Activated T-helper 9 cell treated with anti-CD3 and anti-CD28 coated beads, Interleukin-2, amount 50 U/mL, for 16 hours (primary cell): ENCODE measurements around the gene DNAJC4.

Source experiments
- DNase-seq: peaks from one replicate; pipeline ENCODE4 v3.0.0-alpha.2; 2020; ENCODE audit warnings: low read depth

Gene DNAJC4, protein sequence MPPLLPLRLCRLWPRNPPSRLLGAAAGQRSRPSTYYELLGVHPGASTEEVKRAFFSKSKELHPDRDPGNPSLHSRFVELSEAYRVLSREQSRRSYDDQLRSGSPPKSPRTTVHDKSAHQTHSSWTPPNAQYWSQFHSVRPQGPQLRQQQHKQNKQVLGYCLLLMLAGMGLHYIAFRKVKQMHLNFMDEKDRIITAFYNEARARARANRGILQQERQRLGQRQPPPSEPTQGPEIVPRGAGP

DNA sequence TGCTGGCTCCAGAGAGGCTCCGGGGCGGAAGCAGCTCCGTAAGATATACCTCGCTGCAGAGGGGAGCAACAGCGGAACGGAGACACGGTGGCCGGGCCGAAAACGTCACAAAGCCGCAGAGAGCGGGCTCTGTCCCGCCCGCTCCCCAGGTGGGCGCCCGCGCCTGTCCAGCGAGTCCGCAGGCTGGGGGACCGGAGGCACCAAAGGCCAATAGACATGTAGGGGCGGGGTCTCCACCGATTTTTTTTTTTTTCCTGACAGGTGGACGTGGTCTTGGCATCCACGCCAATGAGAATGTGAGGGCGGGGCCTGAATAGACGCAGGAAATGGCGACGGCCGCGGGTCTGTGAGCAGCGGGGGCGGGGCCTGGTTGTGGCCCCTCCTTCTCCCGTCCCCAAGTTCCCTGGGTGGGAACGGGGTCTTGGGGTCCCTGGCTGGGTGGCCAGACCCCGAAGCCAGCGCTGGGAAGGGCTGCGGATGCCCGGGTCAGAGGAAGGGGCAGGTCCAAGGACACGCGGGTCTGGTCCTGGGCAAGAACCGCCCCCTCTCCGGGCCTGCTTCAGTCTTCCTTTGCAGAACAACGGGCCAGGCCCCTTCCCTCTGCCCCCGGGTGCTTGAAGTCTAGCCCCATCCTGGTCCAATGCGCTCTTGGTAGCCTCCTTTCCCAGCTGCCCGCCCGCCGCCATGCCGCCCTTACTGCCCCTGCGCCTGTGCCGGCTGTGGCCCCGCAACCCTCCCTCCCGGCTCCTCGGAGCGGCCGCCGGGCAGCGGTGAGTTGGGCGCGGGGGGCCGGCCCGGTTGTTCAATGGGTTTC lies at the start of gene DNAJC4:
Gene DNAJC4 (plus strand): TSS at position 378 of the 814 bp plus-strand sequence. CDS start 307 bp downstream, at position 685.
- peak; percentile 84 for DNase-seq

DNA sequence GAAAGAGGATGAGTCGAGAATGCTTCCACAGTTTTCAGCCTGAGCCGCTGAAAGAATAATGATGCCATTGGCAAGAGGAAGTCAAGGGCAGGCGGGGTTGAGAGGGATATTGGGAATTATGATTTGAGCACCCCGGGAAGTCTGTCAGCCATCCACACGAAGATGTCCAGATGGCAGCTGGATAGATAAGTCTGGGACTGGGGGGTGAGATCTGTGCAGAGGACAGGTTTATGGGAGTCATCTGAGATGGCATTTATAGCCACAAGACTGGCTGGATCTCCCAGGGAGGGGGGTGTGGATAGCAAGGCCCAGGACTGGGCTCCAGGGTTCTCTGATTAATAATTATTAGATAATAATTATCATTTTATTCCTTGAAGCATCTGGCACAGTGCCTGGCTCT lies 49.5 kb upstream of the DNAJC4 start:
- no peak for DNase-seq

DNA sequence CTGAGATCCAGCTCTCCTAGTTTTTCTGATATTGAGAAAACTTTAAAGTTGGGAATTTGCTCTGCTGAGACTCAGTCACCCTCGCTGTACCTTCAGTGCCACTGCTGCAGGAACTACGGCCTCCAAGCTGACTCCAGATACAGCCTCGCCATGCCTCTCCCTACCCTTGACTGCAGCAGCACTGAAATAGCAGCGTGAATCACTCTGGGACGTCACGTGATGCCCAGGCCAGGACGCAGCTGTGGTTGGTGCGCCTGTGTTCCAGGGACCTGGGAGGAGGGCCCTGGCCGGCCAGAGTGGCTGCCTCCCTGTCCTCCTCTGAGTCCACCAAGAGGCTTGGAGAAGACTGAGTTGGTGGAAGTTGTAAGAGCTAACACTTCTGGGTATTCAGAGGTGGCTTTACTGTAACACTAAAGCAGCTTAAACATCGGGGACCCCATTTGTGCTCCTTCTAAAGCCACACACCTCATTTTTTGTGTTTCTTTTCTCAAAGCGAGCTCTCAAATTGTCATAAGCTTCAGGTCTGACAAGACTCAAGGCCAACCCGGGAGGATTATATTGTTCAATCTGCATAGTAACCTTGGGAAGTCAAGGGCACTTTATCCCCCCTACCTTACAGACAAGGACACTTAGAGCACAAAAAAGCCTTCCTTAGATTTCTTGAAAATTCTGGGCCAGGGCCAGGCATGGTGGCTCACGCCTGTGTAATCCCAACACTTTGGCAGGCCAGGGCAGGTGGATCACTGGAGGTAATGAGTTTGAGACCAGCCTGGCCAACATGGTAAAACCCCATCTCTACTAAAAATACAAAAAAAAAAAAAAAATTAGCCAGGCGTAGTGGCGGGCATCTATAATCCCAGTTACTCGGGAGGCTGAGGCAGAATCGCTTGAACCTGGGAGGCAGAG lies 48.6 kb upstream of the DNAJC4 start:
- no peak for DNase-seq

DNA sequence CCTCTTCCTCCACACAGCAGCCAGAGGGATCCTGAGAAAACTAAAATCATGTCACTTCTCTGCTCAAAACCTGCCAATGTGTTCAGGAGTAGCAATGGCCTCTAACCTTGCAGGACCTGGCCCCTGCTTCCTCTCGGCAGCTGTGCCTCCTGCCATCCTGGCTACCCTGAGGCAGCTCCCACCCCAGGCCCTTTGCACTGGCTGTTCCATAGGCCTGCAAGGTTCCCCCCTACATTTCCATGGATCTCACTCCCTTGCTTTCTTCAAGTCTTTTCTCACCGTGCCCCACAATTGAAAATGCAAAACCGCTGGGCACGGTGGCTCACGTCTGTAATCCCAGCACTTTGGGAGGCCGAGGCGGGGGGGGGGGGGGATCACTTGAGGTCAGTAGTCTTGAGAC lies 46.5 kb upstream of the DNAJC4 start:
- DNase-seq, result no peak

DNA sequence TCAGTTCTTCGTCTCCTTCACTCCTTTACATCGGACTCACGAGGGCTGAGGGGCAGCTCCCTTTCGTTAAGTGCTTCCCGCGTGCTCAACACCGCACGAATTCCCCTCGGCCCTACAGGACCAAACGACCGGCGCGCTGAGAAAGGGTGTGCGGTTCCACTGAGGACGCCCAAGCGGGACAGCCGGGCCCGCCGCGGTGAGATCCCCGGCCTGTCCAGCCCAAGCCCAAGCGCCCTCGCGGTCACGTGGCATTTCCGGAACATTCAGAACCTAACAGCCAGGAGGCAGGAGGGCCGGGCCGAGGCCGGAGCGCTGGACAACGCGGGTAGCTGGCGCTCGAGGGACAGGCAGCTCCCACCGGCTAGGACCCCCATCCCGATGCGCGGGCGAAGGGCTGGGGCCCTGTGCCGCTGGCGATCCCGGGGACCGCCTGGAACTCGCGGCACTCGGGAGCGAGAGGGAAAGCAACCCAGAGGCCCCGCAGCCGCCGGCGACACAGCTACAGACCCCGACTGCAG lies 45.1 kb upstream of the DNAJC4 start:
- no peak for DNase-seq

DNA sequence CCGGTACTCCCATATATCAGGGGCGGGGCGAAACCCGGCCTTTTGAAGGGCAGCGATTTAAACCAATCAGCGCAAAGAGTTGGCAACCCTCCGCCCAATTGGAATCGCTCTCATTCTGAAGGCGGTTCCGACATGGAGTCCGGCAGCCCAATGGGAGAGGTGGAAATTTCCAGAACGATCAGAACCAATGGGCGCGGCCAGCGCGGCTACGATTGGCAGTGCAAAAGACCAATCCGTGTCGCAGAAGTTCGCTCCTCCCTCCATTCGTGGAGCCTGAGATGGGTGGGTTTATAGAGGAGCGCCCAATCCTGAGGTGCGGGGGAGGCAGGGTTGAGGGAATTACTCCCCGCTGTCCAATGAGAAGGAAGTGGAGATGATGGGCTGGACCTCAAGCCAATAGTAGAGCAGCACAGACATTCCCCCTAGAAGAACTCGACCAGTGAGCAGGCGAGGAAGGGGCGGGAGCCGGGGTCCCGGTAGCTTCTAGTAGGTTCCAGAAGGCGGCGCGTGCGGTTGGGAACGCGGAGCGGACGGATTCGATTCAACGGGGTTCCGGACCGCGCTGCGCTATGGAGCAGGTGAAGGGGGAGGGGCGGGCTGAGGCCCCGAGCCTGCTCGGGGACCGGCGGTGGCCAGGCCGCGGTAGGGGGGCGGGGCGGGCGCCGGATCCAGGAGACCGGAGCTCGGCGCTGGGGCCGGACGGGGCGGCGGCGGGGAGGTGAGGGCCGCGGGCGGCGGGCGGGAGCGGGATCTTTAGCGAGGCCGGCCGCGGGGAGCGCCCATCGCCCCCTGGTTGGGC lies 44.5 kb upstream of the DNAJC4 start, which contains the start of gene STIP1:
Gene STIP1 (plus strand): TSS at position 479 of the 799 bp plus-strand sequence. CDS start 91 bp downstream, at position 570.
- peak; percentile 96 for DNase-seq

DNA sequence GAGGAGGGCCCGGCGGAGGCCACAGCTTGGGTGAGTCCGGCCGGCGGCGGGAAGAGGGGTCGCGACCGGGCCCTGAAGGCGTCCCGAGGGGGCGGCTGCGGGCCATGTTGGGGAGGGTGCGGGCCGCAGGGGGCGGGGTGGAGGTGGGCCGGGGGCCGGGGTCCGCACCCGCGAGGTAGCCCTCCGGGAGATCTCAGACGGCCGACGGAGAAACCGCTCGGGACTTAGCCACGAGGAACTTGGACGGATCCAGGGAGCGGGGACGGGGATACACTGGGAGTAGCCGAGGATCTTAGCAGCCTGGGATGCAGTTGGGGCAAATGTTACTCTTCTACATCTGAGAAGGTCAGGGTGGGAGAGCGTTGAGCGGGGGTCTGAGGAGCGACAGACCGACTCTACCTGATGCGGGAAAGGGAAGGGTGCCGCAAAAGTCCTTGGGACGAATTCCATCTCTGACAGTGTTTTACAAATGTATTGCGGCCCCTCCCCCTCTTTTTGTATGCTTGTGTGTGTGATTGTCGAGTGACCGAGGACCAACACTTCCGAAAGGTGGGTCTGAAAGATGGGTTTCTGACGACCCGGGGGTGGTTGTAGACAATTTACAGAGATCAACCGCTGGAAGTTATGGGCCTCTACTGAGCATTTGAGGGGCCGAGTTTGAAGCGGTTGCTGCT lies 43.7 kb upstream of the DNAJC4 start:
- no peak for DNase-seq

DNA sequence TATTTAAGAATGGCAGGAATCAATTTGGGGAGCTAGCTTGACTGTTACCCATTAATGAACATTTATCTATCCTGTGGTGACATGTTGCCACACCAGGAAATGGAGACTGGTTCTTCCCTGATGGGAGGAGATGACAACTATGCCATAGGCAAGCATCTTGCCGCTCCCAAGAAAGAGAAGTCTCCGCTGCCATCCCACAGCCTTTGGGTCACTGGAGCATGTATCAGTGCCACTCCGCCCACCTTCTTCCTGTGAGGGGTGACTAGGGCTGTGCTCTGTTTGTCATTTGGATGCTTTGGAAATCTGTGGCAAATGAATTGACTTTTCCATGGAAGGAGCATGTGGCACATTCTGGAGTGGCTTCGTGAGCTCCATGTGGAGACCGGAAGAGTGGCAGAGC lies 37.9 kb upstream of the DNAJC4 start:
- no peak for DNase-seq

DNA sequence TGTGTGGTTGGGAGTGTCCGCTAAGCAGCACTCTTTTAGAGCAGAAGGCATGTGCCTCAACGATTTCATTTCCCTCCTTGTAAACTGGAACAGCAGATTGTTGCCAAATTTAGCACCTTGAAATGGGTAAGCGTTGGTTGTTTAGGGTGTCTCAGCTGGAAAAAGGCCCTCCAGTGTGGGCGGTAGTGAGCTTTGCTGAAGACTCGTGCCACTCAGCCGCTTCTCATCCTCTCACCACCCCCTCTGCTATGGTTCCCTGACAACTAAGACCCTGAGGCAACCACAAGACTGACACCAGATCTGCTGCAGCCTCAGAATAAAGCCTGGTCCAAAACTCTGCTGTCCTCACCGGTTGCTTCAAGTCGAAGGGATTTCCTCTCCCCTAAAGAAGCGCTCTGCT lies 33.7 kb upstream of the DNAJC4 start:
- DNase-seq, result no peak

DNA sequence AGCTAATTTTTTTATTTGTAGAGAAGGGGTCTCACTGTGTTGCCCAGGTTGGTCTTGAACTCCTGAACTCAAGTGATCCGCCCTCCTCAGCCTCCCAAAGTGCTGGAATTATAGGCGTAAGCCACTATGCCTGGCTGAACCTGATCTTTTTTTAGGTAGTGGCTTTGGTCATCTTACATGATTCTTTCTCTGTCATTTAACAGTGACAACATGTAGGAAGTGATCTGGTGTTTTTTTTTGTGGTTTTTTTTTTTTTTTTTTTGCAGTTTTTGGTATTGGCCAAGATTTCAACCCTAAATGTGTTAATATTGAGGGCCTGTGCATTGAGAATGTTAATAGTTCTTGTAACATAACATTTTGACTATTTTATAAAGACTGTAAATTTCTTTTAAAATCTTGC lies 31.8 kb upstream of the DNAJC4 start:
- no peak for DNase-seq

DNA sequence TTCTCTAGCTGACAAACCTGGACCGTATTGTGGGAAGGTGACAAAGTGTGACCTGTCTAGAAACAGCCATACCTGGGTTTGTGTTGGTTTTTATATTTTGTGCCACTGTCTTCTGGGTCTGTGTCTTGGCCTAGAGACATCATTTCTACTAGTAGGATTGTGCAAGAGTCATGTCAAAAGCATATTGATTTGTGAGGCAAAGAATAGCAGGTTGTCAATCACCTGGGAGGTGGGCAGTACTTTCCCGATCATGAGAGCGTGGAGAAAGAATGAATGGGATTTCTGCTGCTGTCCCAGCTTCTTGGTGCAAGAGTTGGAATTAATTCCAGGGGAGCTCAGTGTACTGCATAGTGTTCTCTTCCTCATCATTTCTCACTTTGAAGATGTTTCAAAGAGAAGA lies 28.8 kb upstream of the DNAJC4 start:
- no peak for DNase-seq

DNA sequence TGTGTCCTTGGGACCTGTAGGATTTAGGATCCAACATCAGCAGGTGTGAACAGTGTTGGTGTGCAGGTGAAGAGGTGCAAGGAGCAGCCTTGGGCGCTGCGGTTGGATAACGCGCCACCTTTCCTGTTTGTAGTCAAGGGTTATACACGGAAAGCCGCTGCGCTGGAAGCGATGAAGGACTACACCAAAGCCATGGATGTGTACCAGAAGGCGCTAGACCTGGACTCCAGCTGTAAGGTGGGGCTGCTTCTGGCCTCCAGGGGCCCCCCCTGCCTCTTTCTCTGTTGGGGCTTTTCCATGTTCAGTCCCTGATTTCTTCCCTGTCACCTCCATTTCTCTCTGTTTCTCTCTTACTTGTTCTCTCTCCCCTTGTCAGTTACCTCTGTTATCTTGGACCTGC lies 27.4 kb upstream of the DNAJC4 start:
- DNase-seq, result no peak

DNA sequence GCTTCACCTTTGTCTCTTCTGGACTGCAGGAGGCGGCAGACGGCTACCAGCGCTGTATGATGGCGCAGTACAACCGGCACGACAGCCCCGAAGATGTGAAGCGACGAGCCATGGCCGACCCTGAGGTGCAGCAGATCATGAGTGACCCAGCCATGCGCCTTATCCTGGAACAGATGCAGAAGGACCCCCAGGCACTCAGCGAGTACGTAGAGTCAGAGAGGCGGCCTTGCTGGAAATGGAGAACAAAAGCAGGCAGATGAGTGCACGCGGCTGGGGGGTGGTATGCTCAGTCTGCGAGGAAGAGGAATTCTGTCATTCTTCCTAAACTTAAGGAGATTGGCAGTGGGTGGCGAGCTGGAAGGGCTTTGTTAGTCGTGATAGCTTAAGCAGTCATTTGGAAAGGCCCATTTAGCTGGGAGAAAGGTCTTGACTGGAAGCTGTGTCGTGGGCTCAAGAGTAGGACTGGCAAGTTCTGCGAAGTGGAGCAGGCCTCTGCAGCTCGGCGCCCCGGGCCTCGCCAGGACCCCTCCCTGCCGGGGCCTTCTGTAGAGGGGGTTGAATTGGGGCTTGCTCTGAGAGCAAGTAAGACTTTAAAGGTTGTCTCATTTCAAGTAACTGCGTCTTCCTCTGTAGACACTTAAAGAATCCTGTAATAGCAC lies 26.8 kb upstream of the DNAJC4 start:
- DNase-seq, result no peak

DNA sequence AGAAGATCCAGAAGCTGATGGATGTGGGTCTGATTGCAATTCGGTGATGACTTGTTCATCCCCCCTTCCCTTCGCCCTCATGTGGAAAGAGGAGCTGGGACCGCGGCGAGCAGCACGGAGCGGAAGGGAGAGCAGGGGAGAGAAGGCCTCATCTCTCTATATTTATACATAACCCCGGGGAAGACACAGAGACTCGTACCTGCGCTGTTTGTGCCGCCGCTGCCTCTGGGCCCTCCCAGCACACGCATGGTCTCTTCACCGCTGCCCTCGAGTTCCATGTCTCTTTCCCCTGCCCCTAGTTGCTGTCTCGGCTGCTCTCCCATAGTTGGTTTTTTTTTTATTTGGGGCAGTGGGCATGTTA lies 26.3 kb upstream of the DNAJC4 start:
- no peak for DNase-seq

DNA sequence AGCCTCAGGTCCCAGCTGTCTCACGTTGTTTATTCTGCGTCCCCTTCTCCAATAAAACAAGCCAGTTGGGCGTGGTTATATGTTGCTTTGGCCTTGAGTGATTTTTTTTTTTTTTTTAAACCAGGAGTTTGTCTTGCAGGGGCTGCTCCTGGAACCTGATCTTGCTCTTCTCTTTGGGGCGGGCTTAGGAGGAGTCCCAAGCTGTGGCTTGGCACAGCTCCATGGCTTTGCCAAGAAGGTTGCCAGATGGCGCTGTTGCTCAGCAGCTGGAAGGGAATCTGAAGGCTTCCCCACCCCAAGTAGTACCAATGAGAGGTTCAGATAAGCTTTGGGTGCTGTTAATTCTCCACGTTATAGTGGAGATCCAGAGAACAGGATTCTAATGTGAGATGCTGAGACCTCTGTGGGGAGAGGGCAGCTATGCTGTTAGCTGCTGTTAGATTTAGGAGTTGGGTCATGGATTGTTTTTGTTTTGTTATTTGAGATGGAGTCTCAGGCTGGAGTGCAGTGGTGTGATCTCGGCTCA lies 25.8 kb upstream of the DNAJC4 start:
- peak; percentile 62 for DNase-seq

DNA sequence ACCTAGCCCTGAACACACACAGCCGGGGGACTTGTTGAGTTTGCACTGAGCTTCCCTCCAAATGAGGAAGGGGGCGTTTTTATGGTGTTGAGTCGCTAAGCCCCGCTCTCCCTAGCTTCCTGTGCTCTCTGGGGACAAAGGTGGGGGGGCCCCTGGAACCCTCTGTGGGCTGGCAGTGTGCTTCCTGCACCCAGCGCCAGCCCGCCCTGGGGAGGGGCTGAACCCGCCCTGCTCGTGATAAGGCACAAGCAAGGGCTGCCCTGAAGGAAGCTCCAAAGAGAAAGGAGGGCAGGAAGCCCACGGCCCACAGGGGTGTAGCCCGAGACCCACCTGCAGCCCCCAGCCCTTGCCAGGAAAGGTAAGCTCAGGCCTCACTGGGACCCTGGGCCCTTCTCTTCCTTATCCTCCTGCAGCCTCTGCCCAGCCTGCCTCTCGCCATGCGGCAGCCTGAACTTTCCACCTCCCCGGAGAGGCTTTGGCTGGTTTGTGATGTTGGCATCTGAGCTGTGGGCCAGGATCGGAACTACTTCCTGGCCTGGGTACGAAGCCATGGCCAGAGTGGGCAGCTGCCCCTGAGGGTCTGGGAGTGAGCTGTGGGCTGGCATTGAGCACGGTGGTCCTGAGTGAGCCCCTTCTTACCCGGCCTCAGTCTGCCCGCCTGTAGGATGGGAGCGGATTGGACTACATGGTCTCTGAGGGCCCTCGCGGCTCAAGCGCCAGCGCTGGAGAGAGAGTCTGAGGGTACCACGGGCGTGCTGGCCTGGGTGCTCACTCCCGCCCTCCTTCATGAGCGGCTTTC lies 23.7 kb upstream of the DNAJC4 start, which contains the start of gene FERMT3:
Gene FERMT3 (plus strand): TSS at position 265 of the 799 bp plus-strand sequence. CDS start 644 bp downstream, outside the sequence.
- DNase-seq, result peak; percentile 45

DNA sequence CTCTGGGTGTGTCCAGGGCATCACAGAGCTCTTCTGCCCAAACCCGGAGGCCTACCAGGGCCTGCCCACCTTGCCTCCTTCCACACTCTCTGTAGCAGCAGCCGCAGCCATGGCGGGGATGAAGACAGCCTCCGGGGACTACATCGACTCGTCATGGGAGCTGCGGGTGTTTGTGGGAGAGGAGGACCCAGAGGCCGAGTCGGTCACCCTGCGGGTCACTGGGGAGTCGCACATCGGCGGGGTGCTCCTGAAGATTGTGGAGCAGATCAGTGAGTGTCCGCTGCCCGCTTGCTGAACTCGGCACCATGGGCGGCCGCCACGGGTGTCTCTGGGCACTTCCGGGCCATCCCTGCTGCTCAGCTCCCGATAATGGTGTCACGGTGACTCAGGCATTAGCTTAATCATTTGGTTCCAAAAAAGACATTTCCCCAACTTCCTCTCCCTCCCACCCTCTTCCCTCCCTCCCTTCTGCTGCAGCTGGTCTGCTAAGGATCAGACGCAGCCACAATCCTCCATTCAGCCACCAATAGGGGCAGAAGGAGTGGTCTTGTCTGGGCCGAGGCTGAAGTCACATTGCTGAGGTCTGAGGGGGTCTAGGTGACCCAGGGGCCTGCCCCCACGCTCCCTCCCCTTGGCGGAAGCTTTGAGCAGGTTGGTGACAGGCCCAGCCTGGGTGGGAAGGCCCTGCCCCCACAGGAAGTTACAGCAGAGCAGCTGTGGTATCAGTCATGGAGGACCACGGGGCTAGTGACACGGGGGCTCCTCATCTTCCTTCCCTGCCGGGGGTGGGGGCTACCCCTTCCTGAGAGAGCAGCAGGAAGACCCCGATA lies 22.9 kb upstream of the DNAJC4 start:
- DNase-seq, result peak; percentile 70
